HL-60 (cell line): Measurements from ENCODE around the gene FCRL6.

ENCODE experiments used
- DNase-seq, 2 experiments: peaks; one replicate each; pipeline ENCODE4 v3.0.0-alpha.2; 2010 to 2020; ENCODE audit warnings: low read depth in 1 of 2, low spot score in 1 of 2
- H3K27ac ChIP-seq: fragments of 250-450 bp; sonication (Bioruptor Pico); replicated peaks from 2 replicates; pipeline ENCODE4 v1.5.1; 2020; ENCODE audit warnings: mild to moderate bottlenecking, moderate library complexity
- H3K27me3 ChIP-seq: fragments of 250-450 bp; sonication (Bioruptor Pico); 2 replicates; pipeline ENCODE4 v1.5.1; 2021; ENCODE audit warnings: mild to moderate bottlenecking, moderate library complexity; ENCODE audit not compliant: insufficient read depth, poor library complexity, severe bottlenecking
- H3K4me3 ChIP-seq: replicated peaks from 2 replicates; pipeline ENCODE4 v1.5.1; 2011; ENCODE audit warnings: mild to moderate bottlenecking, control low read depth, low read length; ENCODE audit not compliant: insufficient read depth
- GABPA ChIP-seq: IDR thresholded peaks from 2 replicates; pipeline ENCODE4 v1.6.1; 2012; ENCODE audit warnings: low read depth
- POLR2AphosphoS5 ChIP-seq: IDR thresholded peaks from 2 replicates; pipeline ENCODE4 v1.6.1; 2012; ENCODE audit warnings: low read depth
- SPI1 ChIP-seq: IDR thresholded peaks from 2 replicates; pipeline ENCODE4 v1.6.1; 2012; ENCODE audit warnings: low read depth, mild to moderate bottlenecking, borderline replicate concordance
- TF ChIP-seq, protein P1 (sequence below): IDR thresholded peaks from one replicate; pipeline ENCODE4 v1.5.1; 2011; ENCODE audit warnings: low read length, control low read depth, inconsistent platforms; ENCODE audit not compliant: insufficient read depth
- TF ChIP-seq, protein P2 (sequence below): IDR thresholded peaks from 2 replicates; pipeline ENCODE4 v1.6.1; 2012; ENCODE audit warnings: low read depth; ENCODE audit not compliant: insufficient replicate concordance

FCRL6 gene

GRCh38 chr1:159786966-159787365, 15.2 kb upstream of the FCRL6 start:
- Histone ChIP-seq H3K27me3 (peaks cover 1% of the 10 kb centered on the region), H3K27ac (no peak overlapping the region), H3K4me3 (no peak overlapping the region)
- TF ChIP-seq GABPA = no peak
- no peak for TF ChIP-seq SPI1
- TF ChIP-seq, protein P1, sequence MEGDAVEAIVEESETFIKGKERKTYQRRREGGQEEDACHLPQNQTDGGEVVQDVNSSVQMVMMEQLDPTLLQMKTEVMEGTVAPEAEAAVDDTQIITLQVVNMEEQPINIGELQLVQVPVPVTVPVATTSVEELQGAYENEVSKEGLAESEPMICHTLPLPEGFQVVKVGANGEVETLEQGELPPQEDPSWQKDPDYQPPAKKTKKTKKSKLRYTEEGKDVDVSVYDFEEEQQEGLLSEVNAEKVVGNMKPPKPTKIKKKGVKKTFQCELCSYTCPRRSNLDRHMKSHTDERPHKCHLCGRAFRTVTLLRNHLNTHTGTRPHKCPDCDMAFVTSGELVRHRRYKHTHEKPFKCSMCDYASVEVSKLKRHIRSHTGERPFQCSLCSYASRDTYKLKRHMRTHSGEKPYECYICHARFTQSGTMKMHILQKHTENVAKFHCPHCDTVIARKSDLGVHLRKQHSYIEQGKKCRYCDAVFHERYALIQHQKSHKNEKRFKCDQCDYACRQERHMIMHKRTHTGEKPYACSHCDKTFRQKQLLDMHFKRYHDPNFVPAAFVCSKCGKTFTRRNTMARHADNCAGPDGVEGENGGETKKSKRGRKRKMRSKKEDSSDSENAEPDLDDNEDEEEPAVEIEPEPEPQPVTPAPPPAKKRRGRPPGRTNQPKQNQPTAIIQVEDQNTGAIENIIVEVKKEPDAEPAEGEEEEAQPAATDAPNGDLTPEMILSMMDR = no peak
- TF ChIP-seq POLR2AphosphoS5 = no peak
- TF ChIP-seq, protein P2, sequence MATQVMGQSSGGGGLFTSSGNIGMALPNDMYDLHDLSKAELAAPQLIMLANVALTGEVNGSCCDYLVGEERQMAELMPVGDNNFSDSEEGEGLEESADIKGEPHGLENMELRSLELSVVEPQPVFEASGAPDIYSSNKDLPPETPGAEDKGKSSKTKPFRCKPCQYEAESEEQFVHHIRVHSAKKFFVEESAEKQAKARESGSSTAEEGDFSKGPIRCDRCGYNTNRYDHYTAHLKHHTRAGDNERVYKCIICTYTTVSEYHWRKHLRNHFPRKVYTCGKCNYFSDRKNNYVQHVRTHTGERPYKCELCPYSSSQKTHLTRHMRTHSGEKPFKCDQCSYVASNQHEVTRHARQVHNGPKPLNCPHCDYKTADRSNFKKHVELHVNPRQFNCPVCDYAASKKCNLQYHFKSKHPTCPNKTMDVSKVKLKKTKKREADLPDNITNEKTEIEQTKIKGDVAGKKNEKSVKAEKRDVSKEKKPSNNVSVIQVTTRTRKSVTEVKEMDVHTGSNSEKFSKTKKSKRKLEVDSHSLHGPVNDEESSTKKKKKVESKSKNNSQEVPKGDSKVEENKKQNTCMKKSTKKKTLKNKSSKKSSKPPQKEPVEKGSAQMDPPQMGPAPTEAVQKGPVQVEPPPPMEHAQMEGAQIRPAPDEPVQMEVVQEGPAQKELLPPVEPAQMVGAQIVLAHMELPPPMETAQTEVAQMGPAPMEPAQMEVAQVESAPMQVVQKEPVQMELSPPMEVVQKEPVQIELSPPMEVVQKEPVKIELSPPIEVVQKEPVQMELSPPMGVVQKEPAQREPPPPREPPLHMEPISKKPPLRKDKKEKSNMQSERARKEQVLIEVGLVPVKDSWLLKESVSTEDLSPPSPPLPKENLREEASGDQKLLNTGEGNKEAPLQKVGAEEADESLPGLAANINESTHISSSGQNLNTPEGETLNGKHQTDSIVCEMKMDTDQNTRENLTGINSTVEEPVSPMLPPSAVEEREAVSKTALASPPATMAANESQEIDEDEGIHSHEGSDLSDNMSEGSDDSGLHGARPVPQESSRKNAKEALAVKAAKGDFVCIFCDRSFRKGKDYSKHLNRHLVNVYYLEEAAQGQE = no peak
- DNase-seq = no peak

GRCh38 chr1:159790237-159790917, 11.8 kb upstream of the FCRL6 start:
- TF ChIP-seq, protein P1 = peak; percentile 18
- TF ChIP-seq SPI1 = no peak
- no peak for TF ChIP-seq GABPA
- TF ChIP-seq, protein P2 = no peak
- TF ChIP-seq POLR2AphosphoS5 = no peak
- DNase-seq = peak in 1 of 2 experiments; percentile 4
- H3K4me3 ChIP-seq = no peak overlapping the region
- no peak overlapping the region for H3K27ac ChIP-seq
- peaks cover 17% of the 10 kb centered on the region for H3K27me3 ChIP-seq

DNA sequence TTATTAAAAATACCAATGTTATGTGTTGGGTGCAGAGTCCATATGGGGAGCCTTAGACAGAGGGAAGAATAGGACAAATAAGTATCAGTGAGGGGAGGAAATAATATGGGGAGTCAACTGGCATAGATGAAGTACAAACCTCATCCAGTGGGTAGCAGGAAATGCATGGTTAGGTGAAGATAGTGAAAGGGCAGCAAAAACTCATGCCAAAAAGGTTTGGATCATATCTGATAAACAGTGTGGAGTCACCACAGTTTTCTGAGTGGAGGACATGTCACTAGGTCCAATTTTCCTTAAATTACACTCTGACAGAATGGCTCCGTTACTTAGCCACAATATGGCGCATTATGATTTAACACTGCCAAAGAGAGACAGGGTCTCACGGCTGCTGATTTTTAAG, 11.1 kb upstream of the FCRL6 start:
- H3K4me3 ChIP-seq = no peak overlapping the region
- TF ChIP-seq GABPA (no peak), POLR2AphosphoS5 (no peak), SPI1 (no peak)
- TF ChIP-seq, protein P2 = no peak
- TF ChIP-seq, protein P1 = no peak
- no peak for DNase-seq
- H3K27ac ChIP-seq = no peak overlapping the region
- H3K27me3 ChIP-seq = peaks cover 17% of the 10 kb centered on the region
